HL-60 (cell line): ENCODE results near the gene OSBPL10.
"Not testable (repeated sequence)": the region's sequence is repeated elsewhere in the genome, so short reads cannot be mapped to it uniquely, and the experiment has no call there.

ENCODE experiments used
- GABPA ChIP-seq: IDR thresholded peaks from 2 replicates; pipeline ENCODE4 v1.6.1; 2012; ENCODE audit warnings: low read depth
- POLR2AphosphoS5 ChIP-seq: IDR thresholded peaks from 2 replicates; pipeline ENCODE4 v1.6.1; 2012; ENCODE audit warnings: low read depth
- SPI1 ChIP-seq: IDR thresholded peaks from 2 replicates; pipeline ENCODE4 v1.6.1; 2012; ENCODE audit warnings: low read depth, mild to moderate bottlenecking, borderline replicate concordance
- TF ChIP-seq, protein P1 (sequence below): IDR thresholded peaks from one replicate; pipeline ENCODE4 v1.5.1; 2011; ENCODE audit warnings: low read length, control low read depth, inconsistent platforms; ENCODE audit not compliant: insufficient read depth
- TF ChIP-seq, protein P2 (sequence below): IDR thresholded peaks from 2 replicates; pipeline ENCODE4 v1.6.1; 2012; ENCODE audit warnings: low read depth; ENCODE audit not compliant: insufficient replicate concordance

DNA sequence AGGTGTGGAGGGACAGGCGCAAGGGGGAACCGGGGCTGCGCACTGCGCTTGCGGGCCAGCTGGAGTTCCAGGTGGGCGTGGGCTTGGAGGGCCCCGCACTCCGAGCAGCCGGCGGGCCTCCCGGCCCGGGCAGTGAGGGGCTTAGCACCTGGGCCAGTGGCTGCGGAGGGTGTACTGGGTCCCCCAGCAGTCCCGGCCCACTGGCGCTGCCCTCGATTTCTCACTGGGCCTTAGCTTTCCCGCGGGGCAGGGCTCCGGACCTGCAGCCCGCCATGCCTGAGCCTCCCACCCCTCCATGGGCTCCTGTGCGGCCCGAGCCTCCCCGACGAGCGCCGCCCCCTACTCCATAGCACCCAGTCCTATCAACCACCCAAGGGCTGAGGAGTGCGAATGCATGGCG, 111.0 kb downstream of the OSBPL10 start:
- TF ChIP-seq, protein P1, sequence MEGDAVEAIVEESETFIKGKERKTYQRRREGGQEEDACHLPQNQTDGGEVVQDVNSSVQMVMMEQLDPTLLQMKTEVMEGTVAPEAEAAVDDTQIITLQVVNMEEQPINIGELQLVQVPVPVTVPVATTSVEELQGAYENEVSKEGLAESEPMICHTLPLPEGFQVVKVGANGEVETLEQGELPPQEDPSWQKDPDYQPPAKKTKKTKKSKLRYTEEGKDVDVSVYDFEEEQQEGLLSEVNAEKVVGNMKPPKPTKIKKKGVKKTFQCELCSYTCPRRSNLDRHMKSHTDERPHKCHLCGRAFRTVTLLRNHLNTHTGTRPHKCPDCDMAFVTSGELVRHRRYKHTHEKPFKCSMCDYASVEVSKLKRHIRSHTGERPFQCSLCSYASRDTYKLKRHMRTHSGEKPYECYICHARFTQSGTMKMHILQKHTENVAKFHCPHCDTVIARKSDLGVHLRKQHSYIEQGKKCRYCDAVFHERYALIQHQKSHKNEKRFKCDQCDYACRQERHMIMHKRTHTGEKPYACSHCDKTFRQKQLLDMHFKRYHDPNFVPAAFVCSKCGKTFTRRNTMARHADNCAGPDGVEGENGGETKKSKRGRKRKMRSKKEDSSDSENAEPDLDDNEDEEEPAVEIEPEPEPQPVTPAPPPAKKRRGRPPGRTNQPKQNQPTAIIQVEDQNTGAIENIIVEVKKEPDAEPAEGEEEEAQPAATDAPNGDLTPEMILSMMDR = not testable (repeated sequence)
- TF ChIP-seq GABPA, POLR2AphosphoS5, SPI1: not testable (repeated sequence)
- TF ChIP-seq, protein P2, sequence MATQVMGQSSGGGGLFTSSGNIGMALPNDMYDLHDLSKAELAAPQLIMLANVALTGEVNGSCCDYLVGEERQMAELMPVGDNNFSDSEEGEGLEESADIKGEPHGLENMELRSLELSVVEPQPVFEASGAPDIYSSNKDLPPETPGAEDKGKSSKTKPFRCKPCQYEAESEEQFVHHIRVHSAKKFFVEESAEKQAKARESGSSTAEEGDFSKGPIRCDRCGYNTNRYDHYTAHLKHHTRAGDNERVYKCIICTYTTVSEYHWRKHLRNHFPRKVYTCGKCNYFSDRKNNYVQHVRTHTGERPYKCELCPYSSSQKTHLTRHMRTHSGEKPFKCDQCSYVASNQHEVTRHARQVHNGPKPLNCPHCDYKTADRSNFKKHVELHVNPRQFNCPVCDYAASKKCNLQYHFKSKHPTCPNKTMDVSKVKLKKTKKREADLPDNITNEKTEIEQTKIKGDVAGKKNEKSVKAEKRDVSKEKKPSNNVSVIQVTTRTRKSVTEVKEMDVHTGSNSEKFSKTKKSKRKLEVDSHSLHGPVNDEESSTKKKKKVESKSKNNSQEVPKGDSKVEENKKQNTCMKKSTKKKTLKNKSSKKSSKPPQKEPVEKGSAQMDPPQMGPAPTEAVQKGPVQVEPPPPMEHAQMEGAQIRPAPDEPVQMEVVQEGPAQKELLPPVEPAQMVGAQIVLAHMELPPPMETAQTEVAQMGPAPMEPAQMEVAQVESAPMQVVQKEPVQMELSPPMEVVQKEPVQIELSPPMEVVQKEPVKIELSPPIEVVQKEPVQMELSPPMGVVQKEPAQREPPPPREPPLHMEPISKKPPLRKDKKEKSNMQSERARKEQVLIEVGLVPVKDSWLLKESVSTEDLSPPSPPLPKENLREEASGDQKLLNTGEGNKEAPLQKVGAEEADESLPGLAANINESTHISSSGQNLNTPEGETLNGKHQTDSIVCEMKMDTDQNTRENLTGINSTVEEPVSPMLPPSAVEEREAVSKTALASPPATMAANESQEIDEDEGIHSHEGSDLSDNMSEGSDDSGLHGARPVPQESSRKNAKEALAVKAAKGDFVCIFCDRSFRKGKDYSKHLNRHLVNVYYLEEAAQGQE = not testable (repeated sequence)
